H1 (cell line): ENCODE measurements around the gene ENTPD2. TPM values are rescaled to one million over a fixed set of nuclear protein-coding genes. Genes with fewer than 3 reads are reported as not detected.

ENCODE experiments used
- CTCF ChIA-PET: fragments of 300-600 bp; sonication (Branson Sonifier 250); formaldehyde crosslinking; loops from one replicate; lab custom pipeline; 2021; ENCODE audit not compliant: partially characterized antibody; lab: Charles Lee
- POLR2A ChIA-PET: fragments of 300-600 bp; sonication (Branson Sonifier 250); formaldehyde crosslinking; loops from one replicate; lab custom pipeline; 2021; ENCODE audit warnings: inconsistent platforms; ENCODE audit not compliant: partially characterized antibody; lab: Charles Lee
- DNase-seq, 2 experiments: peaks; one replicate each; pipeline versions ENCODE4 v3.0.0 to v3.0.0-alpha.2; 2010 to 2022; ENCODE audit warnings: low spot score in 2 of 2, low read depth in 1 of 2, mixed read lengths in 1 of 2
- FAIRE-seq: peaks from 2 replicates; lab custom pipeline; 2011; peaks lifted over from hg19 to GRCh38; lab: Jason Lieb, UNC
- H2AFZ ChIP-seq: 2 replicates; pipeline ENCODE4 v1.8.1; 2012; ENCODE audit warnings: low read length, inconsistent platforms
- H2AK5ac ChIP-seq: 2 replicates; pipeline ENCODE4 v1.6.1; 2013; ENCODE audit warnings: low read depth, low read length
- H2BK120ac ChIP-seq: replicated peaks from 2 replicates; pipeline ENCODE3; 2013; ENCODE audit warnings: low read depth, low read length, inconsistent platforms
- H2BK12ac ChIP-seq: 2 replicates; pipeline ENCODE4 v1.6.1; 2013; ENCODE audit warnings: low read depth, low read length
- H2BK15ac ChIP-seq: 2 replicates; pipeline ENCODE4 v1.6.1; 2013; ENCODE audit warnings: low read length
- H2BK20ac ChIP-seq: 2 replicates; pipeline ENCODE4 v1.6.1; 2013; ENCODE audit warnings: low read length
- H2BK5ac ChIP-seq: 2 replicates; pipeline ENCODE4 v1.6.1; 2013; ENCODE audit warnings: low read depth, low read length
- H3K14ac ChIP-seq: 2 replicates; pipeline ENCODE4 v1.6.1; 2013; ENCODE audit warnings: inconsistent platforms; ENCODE audit not compliant: insufficient read length
- H3K18ac ChIP-seq: 2 replicates; pipeline ENCODE4 v1.6.1; 2013; ENCODE audit warnings: low read length; ENCODE audit errors: extremely low read depth
- H3K23ac ChIP-seq: 2 replicates; pipeline ENCODE4 v1.6.1; 2013; ENCODE audit warnings: inconsistent platforms; ENCODE audit not compliant: insufficient read length
- H3K23me2 ChIP-seq: 2 replicates; pipeline ENCODE4 v1.6.1; 2013; ENCODE audit warnings: low read depth, low read length
- H3K27ac ChIP-seq: 2 replicates; pipeline ENCODE4 v1.6.1; 2011; ENCODE audit warnings: low read depth, low read length, inconsistent platforms
- H3K27me3 ChIP-seq, 4 experiments: replicated peaks in 1 of 4; 1 replicate in 1 of 4; 2 replicates in 3 of 4; pipeline versions ENCODE4 v1.6.1 to v1.8.1; 2011 to 2013; ENCODE audit warnings: low read length in 3 of 4, mild to moderate bottlenecking in 3 of 4, inconsistent platforms in 2 of 4, mixed read lengths in 2 of 4, moderate library complexity in 1 of 4; ENCODE audit not compliant: control insufficient read depth in 3 of 4, insufficient read depth in 3 of 4; ENCODE audit errors: extremely low read depth in 1 of 4
- H3K36me3 ChIP-seq, 4 experiments: 2 replicates each; pipeline versions ENCODE4 v1.6.1 to v1.8.1; 2011 to 2013; ENCODE audit warnings: mild to moderate bottlenecking in 4 of 4, low read length in 3 of 4, moderate library complexity in 2 of 4, control low read depth in 1 of 4, inconsistent platforms in 1 of 4; ENCODE audit not compliant: insufficient read depth in 4 of 4, control insufficient read depth in 2 of 4
- H3K4ac ChIP-seq: replicated peaks from 2 replicates; pipeline ENCODE3; 2013; ENCODE audit warnings: low read length, low read depth, mixed read lengths, inconsistent platforms; ENCODE audit not compliant: insufficient read length
- H3K4me1 ChIP-seq, 4 experiments: replicated peaks in 1 of 4; 1 replicate in 1 of 4; 2 replicates in 3 of 4; pipeline versions ENCODE4 v1.6.1 to v1.8.1; 2011 to 2013; ENCODE audit warnings: low read length in 3 of 4, inconsistent platforms in 2 of 4, mixed read lengths in 1 of 4; ENCODE audit not compliant: insufficient read depth in 4 of 4, control insufficient read depth in 3 of 4
- H3K4me2 ChIP-seq, 2 experiments: 2 replicates each; pipeline versions ENCODE4 v1.6.1 to v1.8.1; 2011 to 2013; ENCODE audit warnings: low read depth in 2 of 2, low read length in 2 of 2, control low read depth in 1 of 2, inconsistent platforms in 1 of 2, mild to moderate bottlenecking in 1 of 2; ENCODE audit not compliant: insufficient read depth in 1 of 2
- H3K4me3 ChIP-seq, 4 experiments: fragments of 200-600, 300-600 bp in 1 of 4; sonication (generic), shearing (Covaris generic), sonication (Bioruptor Twin) in 1 of 4; 2 replicates each; pipeline versions ENCODE4 v1.5.1 to v1.8.1; 2011 to 2016; ENCODE audit warnings: low read length in 4 of 4, low read depth in 3 of 4, control low read depth in 2 of 4, inconsistent platforms in 2 of 4, mild to moderate bottlenecking in 2 of 4, mixed read lengths in 1 of 4, moderate library complexity in 1 of 4; ENCODE audit not compliant: insufficient read depth in 2 of 4; ENCODE audit errors: extremely low read depth in 1 of 4
- H3K56ac ChIP-seq: replicated peaks from 2 replicates; pipeline ENCODE3; 2013; ENCODE audit warnings: low read depth, mild to moderate bottlenecking, mixed read lengths, low read length, inconsistent platforms; ENCODE audit not compliant: insufficient read length
- H3K79me1 ChIP-seq: 2 replicates; pipeline ENCODE4 v1.6.1; 2013; ENCODE audit warnings: low read depth, low read length, control low read depth
- H3K79me2 ChIP-seq, 2 experiments: 2 replicates each; pipeline versions ENCODE4 v1.6.1 to v1.8.1; 2012 to 2013; ENCODE audit warnings: low read length in 2 of 2, mild to moderate bottlenecking in 2 of 2, inconsistent platforms in 1 of 2; ENCODE audit not compliant: insufficient read depth in 2 of 2, control insufficient read depth in 1 of 2
- H3K9ac ChIP-seq, 4 experiments: replicated peaks in 1 of 4; 1 replicate in 1 of 4; 2 replicates in 3 of 4; pipeline versions ENCODE4 v1.6.1 to v1.8.1; 2011 to 2013; ENCODE audit warnings: low read depth in 3 of 4, low read length in 3 of 4, control low read depth in 2 of 4, mild to moderate bottlenecking in 2 of 4, moderate library complexity in 2 of 4, inconsistent platforms in 1 of 4; ENCODE audit errors: extremely low read depth in 1 of 4
- H3K9me3 ChIP-seq, 2 experiments: 2 replicates each; pipeline versions ENCODE4 v1.6.1 to v1.8.1; 2012 to 2013; ENCODE audit warnings: mild to moderate bottlenecking in 2 of 2, moderate library complexity in 2 of 2, control low read depth in 1 of 2, inconsistent platforms in 1 of 2, low read depth in 1 of 2, low read length in 1 of 2, mixed read lengths in 1 of 2; ENCODE audit not compliant: insufficient read depth in 2 of 2
- H4K20me1 ChIP-seq, 2 experiments: replicated peaks in 1 of 2; 2 replicates each; pipeline versions ENCODE3 to v1.8.1; 2011 to 2013; ENCODE audit warnings: inconsistent platforms in 2 of 2, low read length in 2 of 2, mild to moderate bottlenecking in 1 of 2; ENCODE audit not compliant: insufficient read depth in 2 of 2, control insufficient read depth in 1 of 2
- H4K5ac ChIP-seq: 2 replicates; pipeline ENCODE4 v1.6.1; 2013; ENCODE audit warnings: low read length, low read depth, mixed read lengths, inconsistent platforms; ENCODE audit not compliant: insufficient read length
- H4K8ac ChIP-seq: 2 replicates; pipeline ENCODE4 v1.8.0; 2013; ENCODE audit warnings: mild to moderate bottlenecking, moderate library complexity, low read length, inconsistent platforms; ENCODE audit not compliant: insufficient read depth; ENCODE audit errors: extremely low read depth
- H4K91ac ChIP-seq: replicated peaks from 2 replicates; pipeline ENCODE3; 2013; ENCODE audit warnings: low read length, mixed read lengths, inconsistent platforms; ENCODE audit not compliant: insufficient read length
- BCL11A ChIP-seq, 2 experiments: IDR thresholded peaks; one replicate each; pipeline ENCODE4 v1.6.1; 2011; ENCODE audit warnings: low read depth in 2 of 2, low read length in 2 of 2, mild to moderate bottlenecking in 2 of 2
- CHD1 ChIP-seq: IDR thresholded peaks from 2 replicates; pipeline ENCODE4 v1.6.1; 2012; ENCODE audit warnings: low read depth, low read length, improper control_type of control experiment
- GTF2F1 ChIP-seq: IDR thresholded peaks from 2 replicates; pipeline ENCODE4 v1.6.1; 2012; ENCODE audit warnings: low read depth, low read length, improper control_type of control experiment, borderline replicate concordance
- KDM1A ChIP-seq: fragments of 200-600, 300-600 bp; sonication (generic); IDR thresholded peaks from 2 replicates; pipeline ENCODE4 v1.7.1; 2016; ENCODE audit warnings: mild to moderate bottlenecking, low read length, borderline replicate concordance
- PHF8 ChIP-seq: fragments of 200-600 bp; sonication (generic); conservative IDR thresholded peaks from 2 replicates; pipeline ENCODE4 v1.7.1; 2012; ENCODE audit warnings: low read depth, mild to moderate bottlenecking, inconsistent platforms, low read length, moderate library complexity
- POLR2A ChIP-seq, 2 experiments: IDR thresholded peaks; 1 replicate in 1 of 2; 2 replicates in 1 of 2; pipeline ENCODE4 v1.6.1; 2011; ENCODE audit warnings: low read depth in 2 of 2, low read length in 2 of 2, mild to moderate bottlenecking in 2 of 2; ENCODE audit errors: control extremely low read depth in 1 of 2
- POLR2AphosphoS5 ChIP-seq: IDR thresholded peaks from 2 replicates; pipeline ENCODE4 v1.6.1; 2011; ENCODE audit warnings: low read depth, low read length
- RNF2 ChIP-seq: fragments of 200-900, 300-1000 bp; sonication (generic); IDR thresholded peaks from 2 replicates; pipeline ENCODE4 v1.7.1; 2016; ENCODE audit warnings: borderline replicate concordance, low read depth, mild to moderate bottlenecking, antibody characterized with exemption, low read length; ENCODE audit not compliant: poor library complexity, severe bottlenecking; ENCODE audit errors: missing control alignments
- RXRA ChIP-seq: IDR thresholded peaks from 2 replicates; pipeline ENCODE4 v1.6.1; 2011; ENCODE audit warnings: low read depth, mild to moderate bottlenecking, low read length, moderate library complexity; ENCODE audit not compliant: insufficient read depth
- SAP30 ChIP-seq: fragments of 300-600 bp; sonication (generic); IDR thresholded peaks from 2 replicates; pipeline ENCODE4 v1.7.1; 2012; ENCODE audit warnings: low read length, moderate library complexity, mild to moderate bottlenecking, inconsistent platforms; ENCODE audit not compliant: insufficient read depth, insufficient replicate concordance
- SP2 ChIP-seq: IDR thresholded peaks from 2 replicates; pipeline ENCODE4 v1.6.1; 2012; ENCODE audit warnings: mild to moderate bottlenecking, low read length, inconsistent platforms
- TAF1 ChIP-seq: IDR thresholded peaks from 2 replicates; pipeline ENCODE4 v1.6.1; 2011; ENCODE audit warnings: mild to moderate bottlenecking, low read depth, low read length
- TEAD4 ChIP-seq: IDR thresholded peaks from 2 replicates; pipeline ENCODE4 v1.6.1; 2012; ENCODE audit warnings: low read depth, low read length, inconsistent platforms, mixed read lengths
- WGBS, 2 experiments: shearing (Covaris generic) in 1 of 2; methylation state at CpG; one replicate each; pipeline versions ENCODE4 v1.1.6 to v1.1.7; 2013 to 2015; ENCODE audit warnings: low lambda C conversion rate in 2 of 2, mixed read lengths in 2 of 2, inconsistent platforms in 1 of 2, low coverage in 1 of 2, missing lambda C conversion rate in 1 of 2; ENCODE audit not compliant: insufficient replicate concordance in 2 of 2, insufficient coverage in 1 of 2, insufficient read length in 1 of 2; ENCODE audit errors: extremely low coverage in 1 of 2, missing lambda C conversion rate in 1 of 2; 5-methylcytosine and 5-hydroxymethylcytosine counted together
- polyA plus RNA-seq, 7 experiments: library from polyadenylated mRNA; depleted of rRNA in 3 of 7; stranded (reverse) in 5 of 7; unstranded in 2 of 7; fragments of >200 nt in 5 of 7; fragments of 200-250 nt in 2 of 7; gene quantifications; 1 replicate in 5 of 7; 2 replicates in 1 of 7; 4 replicates in 1 of 7; pipeline versions ENCODE4 v1.2.1 to v1.2.3, GENCODE V29; 2011 to 2013; ENCODE audit warnings: missing spikeins in 2 of 7, mixed read lengths in 2 of 7
- total RNA-seq: library from RNA; stranded (reverse); fragmentation: NEBNext Ultra II Directional; extraction: Animal tissue kit (Norgen Biotek cat#: 25700); gene quantifications from 2 replicates; pipeline ENCODE4 v1.2.1, GENCODE V29; 2021

The ENTPD2 gene
- total and polyA plus RNA-seq, 2 of the 8 experiments (the other 6 are each of a cell fraction or from before 2014, with no cell fraction given): 0.65 to 3.8 TPM

- H2BK120ac ChIP-seq: no peak overlapping the region
- H4K5ac ChIP-seq: no peak overlapping the region
- H3K4ac ChIP-seq: peak overlapping the region; percentile 85
- peaks cover 13% of the 10 kb centered on the region; the same call in 1 of the 2 replicates for H3K23me2 ChIP-seq
- no peak overlapping the region for H3K23ac ChIP-seq
- no peaks in the 10 kb centered on the region for H3K79me2 ChIP-seq
- CTCF ChIA-PET: interaction anchor here (0.7 to 2.1 kb wide), 3 partner anchors 9 to 29 kb away, joined by 3 to 10 read pairs (median 8); partner anchors contain the start of gene SAPCD2
- H3K9me3 ChIP-seq: no peaks in the 10 kb centered on the region
- no peak overlapping the region for H2BK20ac ChIP-seq
- FAIRE-seq (no peak), DNase-seq (no peak)
- H3K14ac ChIP-seq: no peak overlapping the region
- POLR2A ChIA-PET: interaction anchor here (1.1 kb wide), 2 partner anchors 13 to 232 kb away, joined by 3 read pairs; no protein-coding TSS in a partner anchor
- H3K4me1 ChIP-seq: peaks cover 0 to 20% (median 12%) of the 10 kb centered on the region in 4 experiments; a peak in 6 of 7 replicates
- no peak overlapping the region for H3K27ac ChIP-seq
- no peak overlapping the region for H2AK5ac ChIP-seq
- no peak overlapping the region for H3K9ac ChIP-seq
- no peak overlapping the region for H2BK12ac ChIP-seq
- peak overlapping the region; percentile 84 for H4K91ac ChIP-seq
- no peak overlapping the region for H3K18ac ChIP-seq
- no peaks in the 10 kb centered on the region for H3K79me1 ChIP-seq
- peak overlapping the region in 1 of 4 experiments; percentile 57; a peak in 2 of 8 replicates for H3K4me3 ChIP-seq
- H3K56ac ChIP-seq: no peak overlapping the region
- H4K8ac ChIP-seq: no peak overlapping the region; the same call in 1 of the 2 replicates
- no peak overlapping the region for H2AFZ ChIP-seq
- H3K27me3 ChIP-seq: peaks cover 20 to 49% (median 34%) of the 10 kb centered on the region in 4 experiments
- peaks cover 0 to 7% of the 10 kb centered on the region in 2 experiments for H4K20me1 ChIP-seq
- H2BK15ac ChIP-seq: 0 out of 2 replicates have a peak overlapping the region, but pooled peaks have one; percentile 16
- 78% methylated on average over 11 of the region's 13 CpGs; no CpG with 5 or more reads in 1 of the 2 experiments for WGBS, 2 experiments
- H2BK5ac ChIP-seq: no peak overlapping the region
- no peaks in the 10 kb centered on the region; a peak in 1 of 8 replicates for H3K36me3 ChIP-seq
- H3K4me2 ChIP-seq: peak overlapping the region; percentile 97 to 99
- no peak for TF ChIP-seq SAP30
- TF ChIP-seq POLR2A (IDR thresholded peaks at IDR 0.05; ENCODE audit: control extremely low read depth in 1 of 2, low read depth in 2 of 2, low read length in 2 of 2): no peak
- no peak for TF ChIP-seq BCL11A (IDR thresholded peaks at IDR 0.05; ENCODE audit: low read depth in 2 of 2, low read length in 2 of 2)
- no peak for TF ChIP-seq RNF2
- no peak for TF ChIP-seq CHD1
- TF ChIP-seq TEAD4: no peak
- TF ChIP-seq RXRA: no peak
- no peak for TF ChIP-seq PHF8
- no peak for TF ChIP-seq KDM1A
- TF ChIP-seq TAF1: no peak
- TF ChIP-seq SP2: no peak
- no peak for TF ChIP-seq GTF2F1
- no peak for TF ChIP-seq POLR2AphosphoS5
Measured at GRCh38 chr9:137079401-137079787, 25.5 kb upstream of the ENTPD2 start.
